PFSK-1 (cell line): ENCODE results near the gene CADM4.

Experiments
- FOXP2 ChIP-seq: optimal IDR thresholded peaks from 2 replicates; pipeline ENCODE3; 2011; ENCODE audit warnings: borderline replicate concordance, control low read depth, inconsistent platforms; ENCODE audit not compliant: insufficient read depth; ENCODE audit errors: extremely low read length, extremely low read depth
- POLR2AphosphoS5 ChIP-seq: IDR thresholded peaks from 2 replicates; pipeline ENCODE4 v1.6.1; 2012; ENCODE audit warnings: low read depth, mild to moderate bottlenecking, control low read depth, low read length, moderate library complexity
- SIN3A ChIP-seq: IDR thresholded peaks from 2 replicates; pipeline ENCODE4 v1.6.1; 2012; ENCODE audit warnings: mild to moderate bottlenecking, low read length, moderate library complexity, borderline replicate concordance; ENCODE audit not compliant: insufficient read depth
- TAF1 ChIP-seq: IDR thresholded peaks from 2 replicates; pipeline ENCODE4 v1.6.1; 2012; ENCODE audit warnings: low read length, control low read depth, borderline replicate concordance; ENCODE audit not compliant: insufficient read depth
- TF ChIP-seq, protein P1 (sequence below), 2 experiments: IDR thresholded peaks; 2 replicates each; pipeline versions ENCODE4 v1.6.1 to v1.8.0; 2011 to 2012; ENCODE audit warnings: low read depth in 2 of 2, low read length in 2 of 2, control low read depth in 1 of 2, inconsistent platforms in 1 of 2, mild to moderate bottlenecking in 1 of 2, moderate library complexity in 1 of 2; ENCODE audit not compliant: insufficient read depth in 1 of 2

DNA sequence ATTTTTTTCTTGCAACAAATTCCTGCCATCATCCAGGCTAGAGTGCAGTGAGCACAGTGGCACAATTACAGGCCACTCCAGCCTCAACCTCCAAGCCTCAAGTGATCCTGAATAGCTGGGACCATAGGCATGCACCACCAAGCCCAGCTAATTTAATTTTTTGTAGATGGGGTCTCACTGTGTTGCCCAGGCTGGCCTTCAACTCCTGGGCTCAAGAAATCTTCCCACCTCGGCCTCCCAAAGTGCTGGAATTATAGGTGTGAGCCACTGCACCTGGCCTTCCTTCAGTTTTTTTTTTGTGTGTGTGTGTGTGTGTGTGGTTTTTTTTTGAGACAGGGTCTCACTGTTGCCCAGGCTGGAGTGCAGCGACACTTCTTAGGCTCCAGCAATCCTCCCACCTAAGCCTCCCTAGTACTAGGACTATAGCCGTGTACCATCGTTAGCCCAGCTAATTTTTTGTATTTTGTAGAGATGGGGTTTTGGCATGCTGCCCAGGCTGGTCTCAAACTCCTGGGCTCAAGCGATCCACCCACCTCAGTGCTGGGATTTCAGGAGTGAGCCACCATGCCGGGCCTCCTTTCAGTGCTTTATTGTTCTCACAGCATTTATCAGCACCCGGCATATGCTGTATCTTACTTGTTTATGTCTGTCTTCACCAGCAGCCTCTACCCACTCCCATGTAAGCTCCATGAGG lies 33.6 kb downstream of the CADM4 start:
- no peak for TF ChIP-seq POLR2AphosphoS5
- TF ChIP-seq, protein P1, sequence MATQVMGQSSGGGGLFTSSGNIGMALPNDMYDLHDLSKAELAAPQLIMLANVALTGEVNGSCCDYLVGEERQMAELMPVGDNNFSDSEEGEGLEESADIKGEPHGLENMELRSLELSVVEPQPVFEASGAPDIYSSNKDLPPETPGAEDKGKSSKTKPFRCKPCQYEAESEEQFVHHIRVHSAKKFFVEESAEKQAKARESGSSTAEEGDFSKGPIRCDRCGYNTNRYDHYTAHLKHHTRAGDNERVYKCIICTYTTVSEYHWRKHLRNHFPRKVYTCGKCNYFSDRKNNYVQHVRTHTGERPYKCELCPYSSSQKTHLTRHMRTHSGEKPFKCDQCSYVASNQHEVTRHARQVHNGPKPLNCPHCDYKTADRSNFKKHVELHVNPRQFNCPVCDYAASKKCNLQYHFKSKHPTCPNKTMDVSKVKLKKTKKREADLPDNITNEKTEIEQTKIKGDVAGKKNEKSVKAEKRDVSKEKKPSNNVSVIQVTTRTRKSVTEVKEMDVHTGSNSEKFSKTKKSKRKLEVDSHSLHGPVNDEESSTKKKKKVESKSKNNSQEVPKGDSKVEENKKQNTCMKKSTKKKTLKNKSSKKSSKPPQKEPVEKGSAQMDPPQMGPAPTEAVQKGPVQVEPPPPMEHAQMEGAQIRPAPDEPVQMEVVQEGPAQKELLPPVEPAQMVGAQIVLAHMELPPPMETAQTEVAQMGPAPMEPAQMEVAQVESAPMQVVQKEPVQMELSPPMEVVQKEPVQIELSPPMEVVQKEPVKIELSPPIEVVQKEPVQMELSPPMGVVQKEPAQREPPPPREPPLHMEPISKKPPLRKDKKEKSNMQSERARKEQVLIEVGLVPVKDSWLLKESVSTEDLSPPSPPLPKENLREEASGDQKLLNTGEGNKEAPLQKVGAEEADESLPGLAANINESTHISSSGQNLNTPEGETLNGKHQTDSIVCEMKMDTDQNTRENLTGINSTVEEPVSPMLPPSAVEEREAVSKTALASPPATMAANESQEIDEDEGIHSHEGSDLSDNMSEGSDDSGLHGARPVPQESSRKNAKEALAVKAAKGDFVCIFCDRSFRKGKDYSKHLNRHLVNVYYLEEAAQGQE (IDR thresholded peaks at IDR 0.05; ENCODE audit: insufficient read depth in 1 of 2, low read depth in 2 of 2, low read length in 2 of 2) = no peak
- TF ChIP-seq TAF1 = no peak
- no peak for TF ChIP-seq SIN3A
- TF ChIP-seq FOXP2 = no peak
